ENCODE measurements around the gene TSHZ3. TPM values are rescaled to one million over a fixed set of nuclear protein-coding genes. Genes with fewer than 3 reads are reported as not detected.

Gene TSHZ3
- total RNA-seq, 2 donors from 2014 or later, result 0.27 to 2.9 TPM

GRCh38 chr19:31346184-31347059, 2.8 kb downstream of the TSHZ3 start:
- Mint-ChIP-seq H3K9me3 (no peaks in the 10 kb centered on the region), H3K36me3 (peaks cover 6 to 13% of the 10 kb centered on the region in 2 donors), H3K27ac (no peak overlapping the region)
- DNase-seq (ENCODE audit: low spot score in 2 of 2) (no peak), ATAC-seq (no peak)

- Mint-ChIP-seq H3K36me3 (peaks cover 0 to 8% of the 10 kb centered on the region in 2 donors), H3K9me3 (no peaks in the 10 kb centered on the region), H3K27ac (no peak overlapping the region)
- no peak for ATAC-seq
- DNase-seq (ENCODE audit: low spot score in 2 of 2), result no peak
Measured at GRCh38 chr19:31344403-31344802, 4.8 kb downstream of the TSHZ3 start.

DNA sequence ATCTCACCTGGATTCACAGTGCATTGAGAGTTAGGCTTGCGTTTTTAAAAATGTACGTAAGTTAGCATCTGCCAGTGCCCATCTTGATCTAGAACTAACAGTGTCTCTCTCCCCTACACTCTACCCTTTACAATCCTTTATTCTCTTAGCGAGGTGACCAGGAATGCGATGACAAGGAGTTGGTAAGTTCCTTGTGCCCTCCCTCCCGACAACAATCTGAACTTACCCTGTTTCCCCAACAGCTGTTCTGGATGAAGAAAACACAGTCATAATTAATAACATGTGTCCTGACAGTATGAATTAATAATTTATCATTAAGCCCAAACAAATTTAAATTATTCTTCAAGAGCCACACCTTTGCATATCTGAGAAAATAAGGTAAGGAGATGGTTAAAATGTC, 6.3 kb downstream of the TSHZ3 start:
- DNase-seq (ENCODE audit: low spot score in 2 of 2) (no peak), ATAC-seq (no peak)
- H3K36me3 Mint-ChIP-seq, result peaks cover 0 to 2% of the 10 kb centered on the region in 2 donors
- no peaks in the 10 kb centered on the region for H3K9me3 Mint-ChIP-seq
- no peak overlapping the region for H3K27ac Mint-ChIP-seq

- DNase-seq (ENCODE audit: low spot score in 2 of 2) (no peak), ATAC-seq (peak; percentile 24 to 47)
- Mint-ChIP-seq H3K36me3 (no peaks in the 10 kb centered on the region), H3K27ac (no peak overlapping the region), H3K9me3 (no peaks in the 10 kb centered on the region)
Measured at GRCh38 chr19:31340042-31341025, 8.9 kb downstream of the TSHZ3 start.

DNA sequence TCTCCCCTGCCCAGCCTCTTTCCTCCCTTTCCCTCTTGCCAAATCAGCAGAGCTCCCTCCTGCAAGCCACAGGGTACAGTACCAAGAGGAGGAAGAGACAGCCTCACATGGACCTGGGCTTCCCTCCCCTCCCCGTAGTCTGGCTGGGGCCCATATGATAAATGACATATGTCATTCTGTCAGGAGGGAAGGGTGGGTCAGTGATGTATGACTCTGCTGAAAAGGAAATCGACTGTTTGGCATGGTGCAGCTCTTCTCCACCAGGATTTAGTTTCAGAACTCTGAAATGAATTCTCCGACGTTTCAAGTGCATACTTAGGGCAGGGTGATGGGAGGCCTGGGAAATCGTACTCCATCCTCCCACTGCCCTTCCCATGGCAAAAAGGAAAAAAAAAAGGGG, 9.8 kb downstream of the TSHZ3 start:
- H3K27ac Mint-ChIP-seq, result no peak overlapping the region
- DNase-seq (ENCODE audit: low spot score in 2 of 2) (no peak), ATAC-seq (no peak)
- H3K36me3 Mint-ChIP-seq, result no peaks in the 10 kb centered on the region
- H3K9me3 Mint-ChIP-seq, result no peaks in the 10 kb centered on the region

DNA sequence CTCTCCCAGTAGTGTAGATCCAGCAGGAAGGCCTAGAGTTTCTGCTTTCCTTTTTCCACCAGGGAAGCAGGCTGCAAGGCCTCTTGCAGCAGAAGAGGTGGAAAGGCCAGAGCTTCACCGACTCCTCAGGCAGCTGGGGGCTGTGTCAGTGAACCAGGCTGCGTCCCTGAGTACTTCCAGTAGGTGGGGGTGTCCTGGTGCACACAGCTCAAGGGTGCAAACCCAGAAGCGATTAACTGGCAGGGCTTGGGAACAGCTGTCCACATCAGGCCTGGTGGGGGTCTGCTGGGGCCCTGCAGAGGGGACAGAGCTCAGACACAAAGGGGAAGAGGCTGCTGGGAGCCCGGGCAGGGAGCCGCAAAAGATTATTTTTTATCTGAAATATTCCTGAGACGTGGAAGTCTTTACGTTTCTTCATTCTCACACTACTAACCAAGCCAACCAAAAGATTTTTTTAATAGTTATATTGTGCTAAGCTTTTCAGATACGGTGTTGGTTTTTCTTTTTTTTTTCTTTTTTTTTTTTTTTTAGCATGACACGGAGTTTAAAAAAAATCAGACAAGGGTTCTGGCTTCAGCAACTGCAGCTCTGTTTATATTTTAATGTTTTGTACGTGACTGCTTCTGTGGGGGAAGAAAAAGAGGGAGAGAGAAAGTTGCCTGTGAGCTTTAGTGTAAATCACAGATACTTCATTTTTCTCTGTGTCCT, 11.0 kb downstream of the TSHZ3 start:
- Mint-ChIP-seq H3K9me3 (no peaks in the 10 kb centered on the region), H3K27ac (no peak overlapping the region), H3K36me3 (no peaks in the 10 kb centered on the region)
- peak in 1 of 2 donors; percentile 70 for ATAC-seq
- no peak for DNase-seq (ENCODE audit: low spot score in 2 of 2)

DNA sequence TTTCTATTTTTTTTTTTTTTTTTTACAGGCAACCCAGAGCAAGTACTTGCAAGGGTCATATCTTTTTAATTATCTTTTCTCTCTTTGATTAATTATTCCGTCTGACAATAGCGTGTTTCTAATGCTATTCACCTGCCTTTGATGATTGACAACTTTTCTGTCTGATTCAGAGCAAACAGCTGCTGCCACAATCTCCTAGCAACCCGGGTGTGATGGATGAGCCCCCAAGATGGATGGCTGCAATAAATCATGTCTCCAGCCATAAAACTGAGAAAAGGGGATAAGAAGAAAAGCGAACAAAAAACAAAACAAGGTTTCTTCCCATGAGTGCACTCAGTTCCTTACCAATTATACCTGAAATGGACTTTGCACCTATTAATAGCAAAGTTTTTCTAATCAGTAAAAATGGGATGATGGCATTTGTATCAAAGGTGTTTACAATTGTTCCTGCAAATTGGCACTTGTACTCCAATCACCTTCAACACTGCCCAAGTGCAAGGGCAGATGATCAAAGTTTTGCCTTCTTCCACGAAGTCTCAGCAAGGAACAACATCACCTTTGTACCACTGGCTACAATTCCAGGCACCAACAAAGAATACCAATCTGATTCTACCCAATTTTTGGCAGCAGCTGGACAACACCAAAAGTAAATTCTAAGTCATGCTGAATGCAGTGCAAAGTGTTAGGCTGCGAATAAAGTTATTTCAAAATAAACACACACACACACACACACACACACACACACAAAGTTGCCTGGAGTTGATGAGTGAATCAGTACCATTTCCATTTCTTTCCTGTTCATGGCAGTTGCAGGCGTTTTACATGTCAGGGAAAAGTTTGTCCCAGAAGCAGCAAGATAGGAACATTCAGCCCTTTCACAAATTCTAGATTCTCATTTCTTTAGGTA, 12.0 kb downstream of the TSHZ3 start:
- ATAC-seq (no peak), DNase-seq (ENCODE audit: low spot score in 2 of 2) (no peak)
- Mint-ChIP-seq H3K27ac (no peak overlapping the region), H3K9me3 (no peaks in the 10 kb centered on the region), H3K36me3 (no peaks in the 10 kb centered on the region)

DNA sequence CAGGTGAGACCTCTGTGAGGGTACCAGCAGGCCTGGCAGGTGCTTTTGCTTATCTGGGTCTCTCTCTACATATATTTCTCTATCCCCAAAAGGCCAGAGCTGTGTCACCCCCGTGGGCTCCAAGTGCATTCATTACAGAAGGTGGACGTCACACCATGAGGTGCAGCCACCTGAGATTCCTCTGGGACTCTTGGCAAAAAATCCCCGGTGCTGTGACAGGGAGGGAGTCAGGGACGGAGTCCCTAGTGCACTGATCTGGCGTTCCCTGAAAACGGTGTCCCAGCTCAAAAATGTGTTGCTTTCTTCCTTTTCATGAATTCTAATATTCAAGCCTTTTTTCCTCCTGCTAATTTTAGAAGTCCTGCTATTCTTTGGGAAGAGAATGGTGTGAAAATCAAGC, 13.5 kb downstream of the TSHZ3 start:
- DNase-seq (ENCODE audit: low spot score in 2 of 2) (no peak), ATAC-seq (no peak)
- H3K9me3 Mint-ChIP-seq, result no peaks in the 10 kb centered on the region
- H3K36me3 Mint-ChIP-seq, result no peaks in the 10 kb centered on the region
- H3K27ac Mint-ChIP-seq, result no peak overlapping the region

- H3K9me3 Mint-ChIP-seq, result no peaks in the 10 kb centered on the region
- H3K36me3 Mint-ChIP-seq, result no peaks in the 10 kb centered on the region
- no peak overlapping the region for H3K27ac Mint-ChIP-seq
- DNase-seq (ENCODE audit: low spot score in 2 of 2) (no peak), ATAC-seq (no peak)
Measured at GRCh38 chr19:31334849-31335624, 14.2 kb downstream of the TSHZ3 start.

GRCh38 chr19:31334101-31334848, 15.0 kb downstream of the TSHZ3 start:
- no peaks in the 10 kb centered on the region for H3K9me3 Mint-ChIP-seq
- no peak for ATAC-seq

DNA sequence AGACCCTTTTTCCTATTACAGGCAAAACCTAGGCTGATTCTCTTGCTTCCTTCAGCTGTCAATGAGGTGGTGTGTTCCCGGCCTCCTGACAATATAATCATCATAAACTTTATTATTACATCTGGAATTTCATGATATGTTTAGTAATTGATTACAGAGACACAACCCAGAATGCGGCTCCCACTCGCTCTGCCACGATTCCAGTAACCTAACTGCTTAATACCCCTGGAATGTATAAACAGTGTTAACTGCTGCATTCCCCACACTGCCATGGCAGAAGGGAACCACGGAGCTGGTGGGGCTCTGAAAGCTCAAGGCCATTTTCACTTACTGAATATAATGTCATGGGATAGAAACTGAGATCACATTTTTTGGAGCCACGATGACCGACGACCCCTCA, 17.1 kb downstream of the TSHZ3 start:
- Mint-ChIP-seq H3K9me3 (no peaks in the 10 kb centered on the region), H3K36me3 (no peaks in the 10 kb centered on the region), H3K27ac (no peak overlapping the region)
- no peak for ATAC-seq
- DNase-seq (ENCODE audit: low spot score in 2 of 2), result no peak

More at GRCh38 chr19:31334101-31334848, 15.0 kb downstream of the TSHZ3 start:
- H3K36me3 Mint-ChIP-seq, result no peaks in the 10 kb centered on the region
- DNase-seq (ENCODE audit: low spot score in 2 of 2), result no peak
- H3K27ac Mint-ChIP-seq, result peak overlapping the region in 1 of 2 donors; percentile 50

DNA sequence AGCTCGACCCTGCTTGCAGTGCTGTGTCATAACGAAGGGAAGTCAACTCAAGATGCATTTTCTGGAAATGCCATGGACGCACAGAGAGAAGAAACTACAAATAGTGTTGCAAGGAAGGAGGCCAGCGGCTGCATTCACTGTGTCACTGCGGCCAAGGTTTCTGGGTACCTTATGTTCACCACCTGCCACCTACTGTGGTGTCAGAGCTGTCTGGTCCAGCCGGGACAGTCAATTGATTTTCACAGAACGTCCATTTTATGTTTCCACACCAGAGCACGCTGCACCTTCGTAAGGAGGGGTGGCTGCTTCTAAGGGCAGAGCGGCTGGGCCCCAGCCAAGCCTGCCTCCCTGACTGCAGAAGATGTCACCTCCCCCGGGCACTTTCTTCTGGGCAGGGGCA, 17.7 kb downstream of the TSHZ3 start:
- no peaks in the 10 kb centered on the region for H3K9me3 Mint-ChIP-seq
- H3K27ac Mint-ChIP-seq, result no peak overlapping the region
- no peak for ATAC-seq
- H3K36me3 Mint-ChIP-seq, result no peaks in the 10 kb centered on the region
- no peak for DNase-seq (ENCODE audit: low spot score in 2 of 2)

DNA sequence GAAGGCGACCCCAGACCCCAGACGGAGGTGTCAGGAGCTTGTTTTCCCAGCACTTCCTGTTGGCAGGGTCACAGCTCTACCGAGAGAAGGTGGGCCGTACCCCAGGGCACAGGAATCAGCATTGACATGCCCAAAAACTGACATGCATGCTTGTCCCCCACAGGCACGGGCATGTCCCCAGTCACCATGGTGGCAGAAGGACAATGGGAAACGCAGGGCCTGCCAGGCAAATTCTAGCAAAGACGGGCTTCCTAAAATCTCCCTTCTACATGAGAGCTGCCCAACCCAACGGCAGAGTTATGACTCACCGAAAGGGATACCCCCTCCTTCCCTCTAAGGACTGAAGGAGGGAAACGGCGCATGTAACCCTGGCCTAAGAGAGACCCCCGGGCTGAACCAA, 18.5 kb downstream of the TSHZ3 start:
- Mint-ChIP-seq H3K36me3 (no peaks in the 10 kb centered on the region), H3K27ac (no peak overlapping the region), H3K9me3 (no peaks in the 10 kb centered on the region)
- DNase-seq (ENCODE audit: low spot score in 2 of 2) (no peak), ATAC-seq (no peak)

- no peak for ATAC-seq
- no peaks in the 10 kb centered on the region for H3K36me3 Mint-ChIP-seq
- H3K9me3 Mint-ChIP-seq, result no peaks in the 10 kb centered on the region
- no peak for DNase-seq (ENCODE audit: low spot score in 2 of 2)
- no peak overlapping the region for H3K27ac Mint-ChIP-seq
Measured at GRCh38 chr19:31330237-31330636, 19.0 kb downstream of the TSHZ3 start.

DNA sequence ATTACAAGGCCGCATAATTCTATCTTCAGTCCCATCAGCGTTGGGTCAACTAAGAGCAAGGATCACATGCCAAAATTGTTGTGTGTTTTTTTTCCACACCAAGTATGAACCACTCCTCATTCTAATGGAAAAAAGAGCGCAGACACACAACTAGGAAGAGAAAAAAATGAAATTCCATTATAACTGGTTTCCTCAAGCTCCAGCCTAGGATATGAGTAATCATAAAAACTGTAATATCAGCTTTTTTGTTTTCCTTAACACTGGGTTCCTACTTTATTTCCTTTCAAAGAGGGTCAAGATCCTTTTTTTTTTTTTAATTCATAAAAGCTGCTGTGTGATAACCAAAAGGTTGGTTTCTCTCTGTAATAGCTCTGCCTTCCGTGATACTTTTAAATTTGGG, 19.4 kb downstream of the TSHZ3 start:
- Mint-ChIP-seq H3K36me3 (no peaks in the 10 kb centered on the region), H3K9me3 (no peaks in the 10 kb centered on the region)

More for the DNA sequence above, 19.4 kb downstream of the TSHZ3 start:
- ATAC-seq (no peak), DNase-seq (ENCODE audit: low spot score in 2 of 2) (no peak)
- no peak overlapping the region for H3K27ac Mint-ChIP-seq
